ENCODE data around the gene TMEM154.

TMEM154 gene

GRCh38 chr4:152693871-152694270, 14.1 kb upstream of the TMEM154 start:
- DNase-seq (ENCODE audit: low read depth): no peak

- no peak for DNase-seq (ENCODE audit: low read depth)
Measured at GRCh38 chr4:152691761-152692160, 12.0 kb upstream of the TMEM154 start.

GRCh38 chr4:152690706-152691651, 11.2 kb upstream of the TMEM154 start:
- no peak for DNase-seq (ENCODE audit: low read depth)

GRCh38 chr4:152689615-152690501, 10.1 kb upstream of the TMEM154 start:
- DNase-seq (ENCODE audit: low read depth): no peak

- no peak for DNase-seq (ENCODE audit: low read depth)
Measured at GRCh38 chr4:152687974-152688599, 8.3 kb upstream of the TMEM154 start.

- no peak for DNase-seq (ENCODE audit: low read depth)
Measured at GRCh38 chr4:152686452-152687013, 6.7 kb upstream of the TMEM154 start.

GRCh38 chr4:152684587-152684986, 4.8 kb upstream of the TMEM154 start:
- DNase-seq (ENCODE audit: low read depth): no peak

- no peak for DNase-seq (ENCODE audit: low read depth)
Measured at GRCh38 chr4:152684007-152684406, 4.2 kb upstream of the TMEM154 start.

GRCh38 chr4:152682143-152682941, 2.5 kb upstream of the TMEM154 start:
- DNase-seq (ENCODE audit: low read depth): no peak

GRCh38 chr4:152680988-152681603, 1.3 kb upstream of the TMEM154 start:
- peak; percentile 90 for DNase-seq (ENCODE audit: low read depth)

GRCh38 chr4:152678841-152679240, 956 bp downstream of the TMEM154 start:
- DNase-seq (ENCODE audit: low read depth): no peak

- DNase-seq (ENCODE audit: low read depth): peak; percentile 27
Measured at GRCh38 chr4:152677117-152677516, 2.7 kb downstream of the TMEM154 start.

GRCh38 chr4:152676052-152676854, 3.5 kb downstream of the TMEM154 start:
- no peak for DNase-seq (ENCODE audit: low read depth)

- no peak for DNase-seq (ENCODE audit: low read depth)
Measured at GRCh38 chr4:152674359-152674758, 5.4 kb downstream of the TMEM154 start.

GRCh38 chr4:152673489-152673888, 6.3 kb downstream of the TMEM154 start:
- no peak for DNase-seq (ENCODE audit: low read depth)

- no peak for DNase-seq (ENCODE audit: low read depth)
Measured at GRCh38 chr4:152672206-152673092, 7.3 kb downstream of the TMEM154 start.

- DNase-seq (ENCODE audit: low read depth): no peak
Measured at GRCh38 chr4:152668338-152668964, 11.3 kb downstream of the TMEM154 start.

GRCh38 chr4:152667781-152668180, 12.0 kb downstream of the TMEM154 start:
- DNase-seq (ENCODE audit: low read depth): no peak
